HG03139 (cell line): ENCODE data around the gene THAP3.

ENCODE experiments used
- ATAC-seq: cut with Tn5 transposase; IDR thresholded peaks from one replicate; pipeline ENCODE4 v1.9.1; 2021; ENCODE audit not compliant: unreplicated experiment

The THAP3 gene

DNA sequence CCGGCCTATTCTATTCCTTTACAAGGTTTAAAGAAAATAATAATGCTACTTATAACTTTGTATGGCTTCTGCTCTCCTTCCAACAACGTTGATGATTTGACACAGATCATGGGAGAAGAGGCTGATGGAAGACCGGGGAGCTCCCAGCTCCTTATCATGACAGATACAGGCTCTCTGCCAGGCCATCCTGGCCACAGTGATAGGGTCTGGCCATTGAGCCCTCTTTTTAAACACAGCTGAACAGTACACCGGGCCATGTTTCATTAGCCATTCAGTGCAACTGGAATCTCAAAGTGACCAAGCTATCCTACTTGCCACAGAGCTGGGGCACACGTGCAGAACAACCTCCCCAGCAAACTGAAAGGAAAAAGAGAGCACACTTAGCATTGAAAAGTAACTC lies 42.0 kb downstream of the THAP3 start:
- no peak for ATAC-seq

DNA sequence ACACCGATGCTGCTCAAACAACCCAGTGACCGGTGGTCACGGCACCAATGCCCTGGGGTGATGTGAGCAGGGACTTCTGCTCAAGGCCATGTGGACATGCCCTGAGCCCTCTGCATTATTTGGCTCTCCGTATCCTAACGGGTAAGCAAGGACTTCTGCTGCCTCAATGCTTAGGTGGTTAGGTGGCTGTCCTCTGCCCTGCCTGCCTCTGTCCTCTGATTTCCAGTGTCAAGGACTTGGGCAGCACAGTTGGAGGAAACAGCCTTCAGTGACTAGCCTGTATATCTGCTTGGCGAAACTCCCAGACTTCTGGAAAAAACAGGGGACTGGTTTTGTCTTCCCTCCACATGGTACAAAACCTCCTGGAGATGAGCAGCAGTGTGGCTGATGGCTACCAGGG lies 42.5 kb downstream of the THAP3 start:
- ATAC-seq = no peak

DNA sequence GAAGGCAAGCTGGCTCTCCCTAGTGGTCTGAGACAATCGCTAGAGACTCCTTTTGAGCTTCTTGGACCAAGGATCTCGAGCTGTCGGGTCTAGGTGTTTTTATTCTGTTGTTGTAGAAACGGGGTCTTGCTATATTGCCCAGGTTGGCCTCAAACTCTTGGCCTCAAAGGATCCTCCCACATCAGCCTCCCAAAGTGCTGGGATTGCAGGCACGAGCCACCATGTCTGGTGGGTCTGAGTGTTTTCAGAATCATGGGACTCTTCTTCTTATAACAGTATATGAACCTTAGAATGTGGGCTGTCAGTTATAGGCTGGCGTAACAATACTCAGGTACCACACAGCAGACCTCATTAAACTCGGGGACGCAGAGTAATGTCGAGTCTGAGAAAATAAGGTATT lies 43.8 kb downstream of the THAP3 start:
- ATAC-seq = no peak

- ATAC-seq = no peak
Measured at GRCh38 chr1:6672558-6672957, 47.9 kb downstream of the THAP3 start.

DNA sequence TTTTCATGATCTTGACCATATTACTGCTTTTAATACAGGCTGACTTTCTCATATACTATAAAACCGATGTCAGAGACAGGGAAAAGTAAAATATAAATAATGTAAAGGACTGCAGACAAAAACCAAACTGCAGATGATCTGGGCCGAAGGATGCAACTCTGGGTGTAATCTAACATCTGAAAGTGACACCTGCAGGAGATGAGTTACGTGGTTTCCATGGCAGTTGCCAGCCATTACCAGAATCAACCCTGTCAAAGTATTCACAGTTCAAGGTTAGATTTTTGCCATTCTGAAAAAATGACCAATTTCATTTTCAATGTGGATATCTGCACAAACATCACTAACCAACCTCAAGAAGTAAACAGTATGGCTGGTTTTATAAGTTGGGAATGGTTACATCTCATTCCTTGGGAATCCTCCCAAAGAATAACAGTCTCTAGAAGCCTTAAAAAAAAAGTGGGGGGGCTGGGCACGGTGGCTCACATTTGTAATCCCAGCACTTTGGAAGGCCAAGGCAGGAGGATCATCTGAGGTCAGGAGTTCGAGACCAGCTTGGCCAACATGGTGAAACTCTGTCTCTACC lies 49.2 kb downstream of the THAP3 start:
- ATAC-seq = no peak

DNA sequence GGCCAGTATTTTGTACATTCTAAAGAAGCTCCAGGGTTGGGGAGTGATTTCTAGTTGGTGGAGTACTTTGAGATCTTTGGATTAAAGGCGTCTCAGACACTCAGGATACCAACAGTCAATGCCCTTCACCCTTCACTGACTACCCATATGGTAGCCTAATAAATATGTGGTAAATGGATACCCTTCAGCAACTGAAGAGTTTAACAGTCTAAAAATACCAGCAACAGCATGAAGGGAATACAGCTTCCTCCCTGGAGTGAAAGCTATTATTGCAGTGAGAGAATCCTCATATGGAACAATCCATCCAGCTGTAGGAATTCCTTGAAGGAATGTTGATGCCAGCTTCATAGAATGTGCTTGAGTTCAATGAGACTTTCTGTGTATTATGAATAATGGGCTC lies 50.1 kb downstream of the THAP3 start:
- ATAC-seq = no peak

GRCh38 chr1:6675941-6676340 lies 51.3 kb downstream of the THAP3 start:
- no peak for ATAC-seq
